GM23338 (cell line): ENCODE data around the gene EVC2.

Experiments
- CTCF ChIP-seq, 2 experiments: fragments of 200-600 bp in 1 of 2; sonication (generic) in 1 of 2; conservative IDR thresholded peaks; 2 replicates each; pipeline versions ENCODE4 v1.5.1 to v1.6.1; 2016 to 2017; ENCODE audit warnings: antibody characterized with exemption in 2 of 2, low read depth in 2 of 2, mild to moderate bottlenecking in 2 of 2, moderate library complexity in 1 of 2
- EZH2 ChIP-seq: fragments of 200-600 bp; sonication (generic); IDR thresholded peaks from one replicate; pipeline ENCODE4 v1.8.0; 2017; ENCODE audit warnings: antibody characterized with exemption, mild to moderate bottlenecking, low read depth; ENCODE audit not compliant: unreplicated experiment
- EZH2phosphoT487 ChIP-seq: fragments of 200-600 bp; sonication (generic); IDR thresholded peaks from one replicate; pipeline ENCODE4 v1.8.1; 2018; ENCODE audit warnings: antibody characterized with exemption; ENCODE audit not compliant: unreplicated experiment
- JUNB ChIP-seq: IDR thresholded peaks from one replicate; pipeline ENCODE4 v1.6.1; 2016; ENCODE audit warnings: antibody characterized with exemption; ENCODE audit not compliant: unreplicated experiment
- ZNF331 ChIP-seq: fragments of 250-450 bp; sonication (Bioruptor Pico); IDR thresholded peaks from 2 replicates; pipeline ENCODE4 v1.5.0; 2020; ENCODE audit warnings: low read depth, mild to moderate bottlenecking, moderate library complexity

DNA sequence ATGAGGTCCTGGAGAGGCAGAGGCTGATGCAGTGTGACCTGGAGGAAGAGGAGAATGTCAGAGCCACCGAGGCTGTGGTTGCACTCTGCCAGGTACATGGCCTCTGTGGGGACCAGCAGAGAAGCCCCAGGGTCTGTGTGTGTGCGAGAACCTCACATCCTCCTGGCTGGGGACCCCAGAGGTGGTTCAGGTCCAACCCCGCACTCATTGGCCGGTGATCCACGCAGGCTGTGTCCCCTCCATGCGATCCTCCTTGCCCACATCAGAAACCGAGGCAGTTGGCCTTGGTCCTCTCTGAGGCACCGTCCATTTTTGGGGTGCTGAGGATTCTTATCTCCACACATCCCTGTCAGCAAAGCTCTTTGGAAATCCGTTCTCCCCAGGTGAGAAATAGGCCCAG lies 47.9 kb upstream of the EVC2 start:
- TF ChIP-seq EZH2phosphoT487 (no peak), CTCF (conservative IDR thresholded peaks at IDR 0.05; ENCODE audit: low read depth in 2 of 2) (no peak), EZH2 (no peak), JUNB (no peak), ZNF331 (CRISPR knock-in tag) (no peak)
